Gastroesophageal sphincter (tissue), 3 donors: ENCODE measurements around the gene DDX42.

Experiments
- POLR2A ChIP-seq, 2 donors: fragments of 450-650 bp; IDR thresholded peaks; one replicate each; pipeline ENCODE4 v1.6.1; 2017; ENCODE audit warnings: antibody characterized with exemption in 2 of 2, mild to moderate bottlenecking in 2 of 2, moderate library complexity in 1 of 2
- POLR2AphosphoS5 ChIP-seq: sonication (generic); formaldehyde crosslinking; IDR thresholded peaks from one replicate; pipeline ENCODE4 v1.6.1; 2017; ENCODE audit warnings: antibody characterized with exemption
- TF ChIP-seq, protein P1 (sequence below), 4 experiments: fragments of 200-600 bp in 2 of 4; fragments of 450-650 bp in 2 of 4; sonication (generic) in 1 of 4; IDR thresholded peaks; one replicate each; pipeline ENCODE4 v1.5.1; 2017 to 2019; ENCODE audit warnings: antibody characterized with exemption in 4 of 4, mild to moderate bottlenecking in 2 of 4, moderate library complexity in 2 of 4

DNA sequence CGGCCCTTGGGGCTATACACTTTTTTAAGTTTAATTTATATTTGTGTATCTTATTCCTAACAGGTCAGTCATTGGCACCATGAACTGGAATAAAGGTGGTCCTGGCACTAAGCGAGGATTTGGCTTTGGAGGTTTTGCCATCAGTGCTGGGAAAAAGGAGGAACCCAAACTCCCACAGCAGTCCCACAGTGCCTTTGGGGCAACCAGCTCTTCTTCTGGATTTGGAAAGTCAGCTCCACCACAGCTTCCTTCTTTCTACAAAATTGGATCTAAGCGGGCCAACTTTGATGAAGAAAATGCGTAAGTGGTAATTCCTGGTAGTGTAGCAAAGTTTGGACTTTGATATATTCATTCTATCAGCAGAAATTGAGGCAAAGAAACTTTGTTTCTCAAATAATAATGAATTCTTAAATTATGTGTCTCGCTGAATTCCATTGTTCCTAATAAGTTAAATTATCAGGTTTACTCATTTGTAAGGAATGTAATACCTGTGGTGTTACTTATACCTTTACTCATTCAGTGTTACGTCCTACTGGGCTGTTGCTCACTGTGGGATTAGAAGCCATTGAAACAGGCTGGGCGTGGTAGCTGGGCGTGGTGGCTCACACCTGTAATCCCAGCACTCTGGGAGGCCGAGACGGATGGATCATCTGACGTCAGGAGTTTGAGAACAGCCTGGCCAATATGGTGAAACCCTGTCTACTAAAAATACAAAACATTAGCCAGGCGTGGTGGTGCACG is 13.2 kb downstream of the DDX42 start:
- TF ChIP-seq, protein P1, sequence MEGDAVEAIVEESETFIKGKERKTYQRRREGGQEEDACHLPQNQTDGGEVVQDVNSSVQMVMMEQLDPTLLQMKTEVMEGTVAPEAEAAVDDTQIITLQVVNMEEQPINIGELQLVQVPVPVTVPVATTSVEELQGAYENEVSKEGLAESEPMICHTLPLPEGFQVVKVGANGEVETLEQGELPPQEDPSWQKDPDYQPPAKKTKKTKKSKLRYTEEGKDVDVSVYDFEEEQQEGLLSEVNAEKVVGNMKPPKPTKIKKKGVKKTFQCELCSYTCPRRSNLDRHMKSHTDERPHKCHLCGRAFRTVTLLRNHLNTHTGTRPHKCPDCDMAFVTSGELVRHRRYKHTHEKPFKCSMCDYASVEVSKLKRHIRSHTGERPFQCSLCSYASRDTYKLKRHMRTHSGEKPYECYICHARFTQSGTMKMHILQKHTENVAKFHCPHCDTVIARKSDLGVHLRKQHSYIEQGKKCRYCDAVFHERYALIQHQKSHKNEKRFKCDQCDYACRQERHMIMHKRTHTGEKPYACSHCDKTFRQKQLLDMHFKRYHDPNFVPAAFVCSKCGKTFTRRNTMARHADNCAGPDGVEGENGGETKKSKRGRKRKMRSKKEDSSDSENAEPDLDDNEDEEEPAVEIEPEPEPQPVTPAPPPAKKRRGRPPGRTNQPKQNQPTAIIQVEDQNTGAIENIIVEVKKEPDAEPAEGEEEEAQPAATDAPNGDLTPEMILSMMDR (IDR thresholded peaks at IDR 0.05), result no peak
- TF ChIP-seq POLR2AphosphoS5 (no peak), POLR2A (IDR thresholded peaks at IDR 0.05) (no peak)
